GM21528 (cell line): Measurements from ENCODE around the gene ADRA1B.
"Not testable (repeated sequence)": the region's sequence is repeated elsewhere in the genome, so short reads cannot be mapped to it uniquely, and the experiment has no call there.

ENCODE experiments used
- ATAC-seq: cut with Tn5 transposase; IDR thresholded peaks from one replicate; pipeline ENCODE4 v1.9.1; 2021; ENCODE audit warnings: mild to moderate bottlenecking, moderate library complexity; ENCODE audit not compliant: unreplicated experiment, low FRiP score

Gene ADRA1B

DNA sequence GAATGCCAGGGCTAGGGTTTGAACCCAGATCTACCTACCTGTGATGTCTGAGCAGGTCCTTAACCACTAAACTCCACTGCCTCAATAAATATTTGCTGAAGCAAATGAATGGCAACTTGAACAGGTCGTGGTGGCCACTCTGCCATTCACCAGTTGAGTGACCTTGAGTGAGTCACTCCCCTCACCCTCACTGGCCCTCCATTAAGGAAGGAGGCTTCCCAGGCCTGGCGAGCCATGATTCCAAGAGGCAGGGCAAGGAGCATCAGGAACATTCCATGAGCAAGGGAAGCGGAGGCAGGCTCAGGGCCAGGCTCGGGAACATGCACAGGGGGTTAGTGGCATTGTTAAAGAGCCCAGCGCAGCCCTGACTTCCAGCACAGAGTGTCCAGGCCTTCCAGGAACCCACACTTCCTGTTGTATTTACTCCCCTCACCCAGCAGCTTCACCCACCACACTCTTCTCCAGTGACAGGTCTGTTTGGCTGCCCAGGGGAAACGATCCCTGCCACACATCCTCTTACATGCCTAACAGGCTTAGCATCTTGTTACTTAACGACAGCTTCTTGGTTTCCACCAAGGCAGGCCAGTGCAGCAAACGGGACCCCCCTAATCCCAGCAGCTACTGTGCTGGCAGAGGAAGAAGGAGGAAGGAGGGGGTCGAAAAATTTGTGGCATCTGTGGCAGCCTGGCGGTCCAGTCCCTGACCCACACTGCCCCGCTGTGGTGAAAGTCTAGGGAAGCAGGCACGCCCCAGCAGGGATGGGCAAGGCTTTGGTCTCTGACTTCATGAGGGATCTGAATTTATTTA is 49.0 kb downstream of the ADRA1B start:
- no peak for ATAC-seq

GRCh38 chr5:159965838-159966128 is 49.5 kb downstream of the ADRA1B start:
- ATAC-seq, result not testable (repeated sequence)

DNA sequence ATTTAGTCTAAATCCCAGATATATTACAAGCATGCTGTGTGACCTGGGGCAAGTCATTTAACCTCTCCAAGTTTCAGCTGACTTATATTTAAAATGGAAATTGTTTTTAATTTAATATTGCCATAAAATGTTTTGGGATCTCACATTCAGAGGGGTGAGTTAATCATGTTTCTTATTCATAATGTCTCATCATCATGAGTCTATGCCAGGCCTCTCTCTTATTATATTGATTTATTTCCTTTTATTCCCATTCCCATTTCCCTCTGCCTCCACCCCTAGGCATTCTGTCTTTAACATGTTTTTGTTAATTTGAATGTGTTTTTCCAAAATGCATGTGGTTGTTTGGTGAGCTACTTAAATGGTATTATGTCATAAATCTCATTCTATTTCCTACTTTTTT is 53.7 kb downstream of the ADRA1B start:
- no peak for ATAC-seq

DNA sequence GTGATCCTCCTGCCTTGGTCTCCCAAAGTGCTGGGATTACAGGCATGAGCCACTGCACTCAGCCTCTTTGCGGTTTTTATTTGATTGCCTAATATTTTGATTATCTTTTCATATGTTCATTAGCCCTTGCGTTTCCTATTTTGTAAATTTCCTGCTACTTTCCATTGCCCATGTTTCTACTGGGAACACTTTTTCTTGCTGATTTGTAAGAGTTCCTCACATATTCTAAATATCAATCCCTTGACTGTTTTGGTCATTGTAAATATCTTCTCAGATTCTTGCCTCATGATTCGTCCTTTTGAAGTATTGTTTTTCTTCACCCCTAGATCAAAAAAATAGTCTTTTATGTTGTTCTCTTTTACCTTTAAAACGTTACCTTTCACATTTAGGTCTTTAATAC is 54.8 kb downstream of the ADRA1B start:
- no peak for ATAC-seq

DNA sequence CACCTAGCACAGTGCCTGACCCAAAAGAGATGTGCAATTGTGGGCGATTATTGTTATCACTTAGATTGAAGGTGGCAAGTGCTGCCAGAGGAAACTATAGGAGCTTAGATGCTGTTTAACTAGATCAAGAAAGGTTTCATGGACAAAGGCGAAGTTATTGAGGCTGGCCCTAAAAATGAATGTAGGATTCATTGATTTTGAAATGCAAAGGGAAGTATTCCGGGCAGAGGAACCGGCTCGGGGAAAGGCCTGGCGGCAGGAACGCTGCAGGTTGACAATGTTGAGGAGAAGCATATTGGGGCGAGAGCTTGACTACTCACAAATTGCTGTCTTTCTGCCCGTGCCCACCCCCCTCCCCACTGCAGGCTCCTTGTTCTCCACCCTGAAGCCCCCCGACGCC is 55.2 kb downstream of the ADRA1B start:
- no peak for ATAC-seq

GRCh38 chr5:159971931-159972461 is 55.7 kb downstream of the ADRA1B start:
- no peak for ATAC-seq

DNA sequence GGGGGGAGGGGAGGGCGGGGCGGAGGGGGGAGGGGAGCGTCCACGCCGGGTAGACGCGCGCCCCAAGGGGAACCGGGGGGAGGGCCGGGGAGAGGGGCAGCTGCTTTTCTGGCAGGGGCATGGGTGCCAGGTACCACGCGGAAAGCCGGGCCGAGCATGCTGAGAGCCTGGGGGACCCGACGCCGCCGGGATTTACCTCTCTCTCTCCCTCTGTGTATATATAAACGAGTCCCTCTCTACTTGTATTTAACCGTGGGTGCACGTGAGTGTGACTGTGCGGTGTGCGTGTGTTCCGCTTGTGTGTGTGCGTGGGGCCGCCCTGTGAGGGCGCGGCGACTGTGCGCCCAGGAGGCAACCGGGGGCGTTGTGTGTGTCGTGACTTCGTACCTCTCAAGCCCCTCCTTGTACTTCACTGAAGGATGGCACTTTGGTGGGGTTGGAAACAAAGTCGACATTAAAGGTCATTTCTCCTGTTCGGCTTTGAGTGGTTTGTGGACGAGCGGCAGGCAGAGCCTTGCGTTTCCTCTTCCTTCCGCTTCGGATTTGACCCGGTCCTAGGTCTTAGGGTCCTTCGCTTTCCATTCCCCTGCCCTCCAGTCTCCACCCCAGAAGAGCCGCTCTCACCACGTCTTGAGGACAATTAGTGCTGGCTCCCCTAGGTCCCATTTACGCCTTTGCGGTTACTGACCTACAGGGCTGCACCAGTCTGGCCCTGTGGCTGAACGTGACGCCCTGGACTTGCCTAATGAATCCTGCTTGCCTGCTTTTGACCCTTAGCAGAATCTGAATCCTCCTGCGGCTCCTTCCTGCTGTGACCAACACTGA is 56.5 kb downstream of the ADRA1B start:
- no peak for ATAC-seq

DNA sequence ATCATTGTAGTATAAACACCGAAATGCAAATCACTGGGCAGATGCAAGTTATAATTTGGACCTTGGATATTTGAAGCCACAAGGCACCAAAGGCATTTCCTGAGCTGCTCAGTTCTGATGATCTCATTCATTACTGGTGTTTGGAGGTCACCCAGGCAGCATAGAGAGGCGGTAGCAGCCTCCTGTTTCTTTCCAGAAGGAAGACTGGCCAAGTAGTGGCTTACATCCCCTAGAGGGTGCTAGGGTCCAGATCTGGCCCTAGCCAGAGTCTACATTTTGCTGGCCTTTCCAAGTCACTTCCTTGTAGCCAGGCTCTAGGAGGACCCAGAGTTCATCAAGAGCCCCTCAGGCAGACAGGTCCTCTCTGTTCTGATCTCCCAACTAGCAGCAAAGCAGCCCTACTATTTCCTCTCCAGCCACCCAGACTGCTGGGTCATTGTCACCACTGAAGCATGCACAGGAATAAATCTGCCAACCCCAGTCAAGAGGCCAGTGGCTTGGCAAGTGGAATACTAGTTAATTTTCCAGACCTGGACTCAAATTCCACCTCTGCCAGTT is 59.3 kb downstream of the ADRA1B start:
- ATAC-seq, result no peak

GRCh38 chr5:159976921-159977320 is 60.6 kb downstream of the ADRA1B start:
- ATAC-seq, result no peak

DNA sequence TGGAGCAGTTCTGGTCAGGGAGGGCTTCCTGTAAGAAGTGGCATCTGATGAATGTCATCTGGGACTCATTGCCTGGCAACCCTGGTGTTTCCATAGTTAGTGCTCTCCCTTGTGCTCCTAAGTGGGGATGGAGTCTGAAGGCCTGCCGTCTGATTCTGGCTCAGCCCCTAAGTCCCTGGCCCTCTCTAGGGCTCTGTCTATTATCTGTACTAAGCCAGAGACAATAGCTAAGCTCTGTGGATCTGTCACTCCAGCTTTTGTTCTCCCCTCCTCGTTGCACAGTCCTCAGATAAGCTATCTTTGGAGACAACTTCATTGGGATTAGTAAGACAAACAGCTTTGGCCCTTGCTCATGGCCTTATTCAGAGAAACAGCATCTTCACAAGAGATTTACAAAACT is 62.1 kb downstream of the ADRA1B start:
- ATAC-seq, result no peak

GRCh38 chr5:159982421-159983173 is 66.3 kb downstream of the ADRA1B start:
- no peak for ATAC-seq

GRCh38 chr5:159987031-159987674 is 70.9 kb downstream of the ADRA1B start:
- peak; percentile 96 for ATAC-seq

GRCh38 chr5:159990506-159990905 is 74.2 kb downstream of the ADRA1B start:
- no peak for ATAC-seq

DNA sequence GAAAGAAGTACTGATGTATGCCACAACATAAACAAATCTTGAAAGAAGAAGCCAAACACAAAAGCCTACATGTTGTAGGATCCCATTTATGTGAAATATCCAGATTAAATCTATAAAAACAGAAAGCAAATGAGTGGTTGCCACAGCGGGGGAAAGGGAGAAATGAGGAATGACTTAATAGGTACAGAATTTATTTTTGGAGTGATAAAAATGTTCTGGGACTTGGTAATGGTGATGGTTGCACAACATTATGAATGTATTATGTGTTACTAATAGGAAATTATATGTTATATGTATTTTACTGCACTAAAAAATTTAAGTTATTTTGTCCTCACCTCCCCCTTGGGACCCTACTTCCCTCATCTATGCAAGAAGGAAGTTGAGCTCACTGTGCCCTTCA is 76.3 kb downstream of the ADRA1B start:
- ATAC-seq, result no peak

- ATAC-seq, result no peak
These were observed 76.9 kb downstream of the ADRA1B start for GRCh38 chr5:159993194-159993593.

DNA sequence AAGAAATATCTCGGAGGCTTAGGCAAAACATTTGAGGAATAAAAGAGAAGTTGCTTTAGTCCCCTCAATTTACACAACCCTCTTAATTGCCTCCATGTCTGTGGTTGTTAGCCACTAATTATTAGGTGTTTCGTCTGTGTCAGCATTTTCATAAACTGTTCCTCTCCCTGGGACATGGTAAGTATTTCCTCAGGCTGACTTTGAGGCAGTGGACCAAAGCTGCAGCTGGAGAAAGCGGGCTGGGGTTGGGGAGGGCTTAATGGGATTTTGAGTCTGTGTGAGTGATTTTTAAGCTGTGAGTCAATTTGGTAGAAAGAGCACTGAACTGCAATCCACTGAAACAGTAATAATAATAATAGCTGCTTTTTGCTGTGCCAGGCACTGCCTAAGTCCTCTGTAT is 79.6 kb downstream of the ADRA1B start:
- ATAC-seq, result no peak

DNA sequence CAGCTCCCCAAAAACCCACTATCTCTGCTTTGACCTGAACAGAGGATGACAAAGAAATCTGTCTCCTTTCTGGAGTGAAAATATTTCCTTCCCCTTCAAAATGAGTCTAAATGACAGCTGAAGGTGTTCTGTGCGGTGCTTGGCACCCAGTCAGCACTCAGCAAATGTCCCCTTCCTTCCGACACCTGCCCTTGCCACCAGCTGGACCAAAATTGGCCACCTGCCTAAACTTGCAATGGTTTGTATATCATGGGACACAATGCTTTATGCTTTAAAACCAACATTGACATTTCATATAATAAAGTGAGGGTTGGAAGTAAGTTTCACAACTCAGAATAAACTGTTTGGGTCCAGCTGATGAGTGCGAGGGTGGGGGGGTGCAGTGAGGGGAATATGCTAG is 85.2 kb downstream of the ADRA1B start:
- no peak for ATAC-seq

DNA sequence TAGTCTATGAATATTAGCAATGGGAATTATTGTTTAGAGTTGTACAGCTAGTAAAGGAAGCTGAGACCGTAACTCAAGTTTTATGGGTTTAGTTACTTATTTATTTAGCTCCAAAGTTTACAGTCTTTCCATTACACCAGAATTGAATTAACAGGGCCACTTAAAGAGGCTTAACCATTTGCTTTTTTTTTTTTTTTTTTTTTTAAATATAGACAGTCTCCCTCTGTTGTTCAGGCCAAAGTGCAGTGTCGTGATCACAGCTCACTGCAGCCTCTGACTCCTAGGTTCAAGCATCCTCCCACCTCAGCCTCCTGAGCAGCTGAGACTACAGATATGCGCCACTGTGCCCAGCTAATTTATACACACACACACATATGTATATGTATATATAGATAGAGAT is 91.2 kb downstream of the ADRA1B start:
- ATAC-seq, result no peak

- peak; percentile 17 for ATAC-seq
These were observed 92.2 kb downstream of the ADRA1B start for GRCh38 chr5:160008529-160008876.

DNA sequence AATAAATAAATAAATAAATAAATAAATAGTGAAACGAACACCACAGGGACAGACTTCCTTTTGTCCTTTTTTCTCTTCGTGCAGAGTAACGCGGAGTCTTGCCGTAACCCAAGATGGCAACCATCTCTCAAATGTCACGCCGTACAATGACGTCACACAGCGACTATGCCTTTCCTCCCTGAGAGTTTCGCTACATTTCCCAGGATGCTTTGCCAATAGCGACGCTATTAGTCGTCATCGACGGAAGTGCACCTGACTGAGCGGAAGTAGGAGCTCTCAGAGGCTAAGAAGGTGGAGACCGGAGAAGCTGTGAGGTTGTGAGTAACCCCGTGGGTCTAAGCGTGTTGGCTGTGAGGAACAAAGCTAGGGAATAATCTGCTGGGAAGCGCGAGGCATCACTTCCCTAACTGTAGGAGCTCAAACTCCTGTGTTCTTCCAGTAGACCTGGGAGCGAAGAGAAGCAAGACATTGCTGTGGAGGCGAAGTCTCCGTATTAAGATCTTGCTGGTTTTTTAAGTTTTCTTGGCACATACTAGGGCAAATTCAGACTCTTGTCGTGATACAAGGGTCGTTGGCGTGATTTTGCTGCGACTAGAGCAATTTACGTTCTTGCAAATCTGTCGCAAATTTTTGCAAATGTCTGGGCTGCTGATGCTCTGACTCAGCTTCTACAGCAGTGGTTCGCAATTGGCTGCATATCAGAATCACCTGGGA is 92.8 kb downstream of the ADRA1B start, which contains the start of gene TTC1:
TSS of gene TTC1 (plus strand) at position 263 of the 714 bp plus-strand sequence. CDS start 1,390 bp downstream, outside the sequence.
- peak; percentile 99 for ATAC-seq
